ENCODE measurements around the gene BPIFB2.

BPIFB2 gene

GRCh38 chr20:33020278-33021161 is 13.0 kb downstream of the BPIFB2 start:
- in situ Hi-C loops (cut with HindIII; ENCODE audit: low sequenced_read_pairs): no loop called here

- in situ Hi-C loops (cut with HindIII; ENCODE audit: low sequenced_read_pairs): no loop called here
Measured at GRCh38 chr20:33021879-33022278, 14.4 kb downstream of the BPIFB2 start.

GRCh38 chr20:33022289-33022688 is 14.8 kb downstream of the BPIFB2 start:
- in situ Hi-C loops (cut with HindIII; ENCODE audit: low sequenced_read_pairs): no loop called here

GRCh38 chr20:33022694-33023438 is 15.4 kb downstream of the BPIFB2 start:
- in situ Hi-C loops (cut with HindIII; ENCODE audit: low sequenced_read_pairs): no loop called here

- in situ Hi-C loops (cut with HindIII; ENCODE audit: low sequenced_read_pairs): no loop called here
Measured at GRCh38 chr20:33023439-33024242, 16.1 kb downstream of the BPIFB2 start.

GRCh38 chr20:33024243-33024560 is 16.7 kb downstream of the BPIFB2 start:
- in situ Hi-C loops (cut with HindIII; ENCODE audit: low sequenced_read_pairs): no loop called here

GRCh38 chr20:33024609-33025317 is 17.3 kb downstream of the BPIFB2 start:
- in situ Hi-C loops (cut with HindIII; ENCODE audit: low sequenced_read_pairs): no loop called here

- in situ Hi-C loops (cut with HindIII; ENCODE audit: low sequenced_read_pairs): no loop called here
Measured at GRCh38 chr20:33025318-33025876, 17.9 kb downstream of the BPIFB2 start.

GRCh38 chr20:33026072-33026778 is 18.7 kb downstream of the BPIFB2 start:
- in situ Hi-C loops (cut with HindIII; ENCODE audit: low sequenced_read_pairs): no loop called here

- in situ Hi-C loops (cut with HindIII; ENCODE audit: low sequenced_read_pairs): no loop called here
Measured at GRCh38 chr20:33026779-33027759, 19.6 kb downstream of the BPIFB2 start.

GRCh38 chr20:33027769-33028751 is 20.6 kb downstream of the BPIFB2 start:
- in situ Hi-C loops (cut with HindIII; ENCODE audit: low sequenced_read_pairs): no loop called here

GRCh38 chr20:33028875-33029274 is 21.4 kb downstream of the BPIFB2 start:
- in situ Hi-C loops (cut with HindIII; ENCODE audit: low sequenced_read_pairs): no loop called here

GRCh38 chr20:33030076-33030475 is 22.6 kb downstream of the BPIFB2 start:
- in situ Hi-C loops (cut with HindIII; ENCODE audit: low sequenced_read_pairs): no loop called here

GRCh38 chr20:33030569-33030968 is 23.1 kb downstream of the BPIFB2 start:
- in situ Hi-C loops (cut with HindIII; ENCODE audit: low sequenced_read_pairs): no loop called here

GRCh38 chr20:33031531-33031930 is 24.0 kb downstream of the BPIFB2 start, which contains the start of gene BPIFB6:
Gene BPIFB6, plus strand, starts transcription at chr20:33031648. Its CDS starts 0 bp downstream, at chr20:33031648.
- in situ Hi-C loops (cut with HindIII; ENCODE audit: low sequenced_read_pairs): no loop called here

- in situ Hi-C loops (cut with HindIII; ENCODE audit: low sequenced_read_pairs): no loop called here
Measured at GRCh38 chr20:33032555-33032954, 25.1 kb downstream of the BPIFB2 start.

- in situ Hi-C loops (cut with HindIII; ENCODE audit: low sequenced_read_pairs): no loop called here
Measured at GRCh38 chr20:33033381-33033780, 25.9 kb downstream of the BPIFB2 start.
